Right cardiac atrium (tissue), 5 donors: ENCODE data around the gene RNF130. TPM values are rescaled to one million over a fixed set of nuclear protein-coding genes. Genes with fewer than 3 reads are reported as not detected.

Source experiments
- ATAC-seq, 2 donors: fragments of 200-7000 bp; cut with Tn5 transposase; one replicate each; pipeline versions ENCODE4 v1.8.0 to v1.9.1; 2020; ENCODE audit warnings: moderate library complexity in 2 of 2, mild to moderate bottlenecking in 1 of 2
- DNase-seq, 3 donors: peaks; one replicate each; pipeline ENCODE4 v3.0.0-alpha.2; 2020
- H3K27ac ChIP-seq: one replicate; pipeline ENCODE4 v1.5.1; 2013; ENCODE audit warnings: mild to moderate bottlenecking, low read length, control low read depth, moderate library complexity
- H3K27me3 ChIP-seq: one replicate; pipeline ENCODE4 v1.6.1; 2013; ENCODE audit not compliant: control insufficient read depth, insufficient read depth
- H3K4me1 ChIP-seq: one replicate; pipeline ENCODE4 v1.6.1; 2013; ENCODE audit warnings: low read length; ENCODE audit not compliant: control insufficient read depth, insufficient read depth
- H3K4me3 ChIP-seq: one replicate; pipeline ENCODE4 v1.5.1; 2013; ENCODE audit warnings: low read length, control low read depth
- H3K9me3 ChIP-seq: one replicate; pipeline ENCODE4 v1.6.1; 2013; ENCODE audit warnings: low read length; ENCODE audit not compliant: control insufficient read depth
- WGBS: extraction: QIAGEN DNeasy Blood & Tissue Kit; methylation state at CpG from one replicate; pipeline ENCODE4 v1.1.7; 2013; 5-methylcytosine and 5-hydroxymethylcytosine counted together
- intact Hi-C, 4 donors: fragments of 100-400 bp; cut with DNase I; formaldehyde crosslinking; loops; one replicate each; pipeline versions ENCODE4 v1.11.0 to v1.14.0; 2022 to 2023
- polyA plus RNA-seq: library from polyadenylated mRNA; stranded (reverse); fragments of 200-250 nt; gene quantifications from one replicate; pipeline ENCODE4 v1.2.3, GENCODE V29; 2013
- total RNA-seq, 4 donors: library from RNA; stranded (reverse); fragmentation: NEBNext Ultra II Directional; extraction: Animal tissue kit (Norgen Biotek cat#: 25700); gene quantifications; one replicate each; pipeline ENCODE4 v1.2.1, GENCODE V29; 2021
- donor health status: healthy with polysubstance abuse.
- donor health status: DM: no; HTN: yes; CAD: no.
- donor health status: DM: no; HTN: no; CAD: no.
- donor health status: DM: no; HTN: yes; CAD: no; lungs with severe emphysema.
- donor health status: DM: yes; HTN: yes; CAD: no.

RNF130 gene
- total and polyA plus RNA-seq, 5 donors: 40.8 to 51.6 (median 48.2) TPM

DNA sequence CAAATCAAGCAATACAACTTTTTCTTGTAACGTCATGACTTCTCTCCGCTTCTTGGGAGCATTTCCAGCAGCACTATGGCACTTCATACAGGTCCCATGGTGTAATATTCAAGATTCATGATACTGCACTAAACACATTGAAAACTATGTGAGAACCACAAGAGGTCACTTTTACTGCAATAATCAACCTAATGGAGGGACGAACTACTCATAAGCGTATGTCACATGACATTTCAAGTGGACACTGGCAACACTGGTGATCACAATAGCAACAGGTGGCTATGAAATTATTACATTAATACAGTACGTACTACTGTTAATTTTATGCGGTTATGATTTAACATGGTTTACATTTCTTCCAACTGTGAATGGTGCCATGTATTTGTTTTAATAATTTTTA lies 85.2 kb downstream of the RNF130 start:
- no peak overlapping the region for H3K4me3 ChIP-seq
- H3K9me3 ChIP-seq: no peaks in the 10 kb centered on the region
- DNase-seq (no peak), ATAC-seq (peak; percentile 71 to 79)
- H3K27ac ChIP-seq: no peak overlapping the region
- intact Hi-C loops: loop anchor here in 3 of 4 donors (10.0 kb wide), 3 partner anchors 88 to 108 kb away; partner anchors contain the start of gene RNF130 (in 1 of the 3)
- H3K4me1 ChIP-seq: no peaks in the 10 kb centered on the region
- 54% methylated on average over 6 of the region's 6 CpGs for WGBS
- no peaks in the 10 kb centered on the region for H3K27me3 ChIP-seq

GRCh38 chr5:179981636-179982035 lies 89.9 kb downstream of the RNF130 start:
- DNase-seq: no peak
- no peak overlapping the region for H3K4me3 ChIP-seq
- intact Hi-C loops: loop anchor here in 3 of 4 donors (10.0 kb wide), 3 partner anchors 93 to 113 kb away; partner anchors contain the start of gene RNF130 (in 1 of the 3)
- no peaks in the 10 kb centered on the region for H3K4me1 ChIP-seq
- 87% methylated on average over 5 of the region's 5 CpGs for WGBS
- ATAC-seq: no peak
- H3K9me3 ChIP-seq: no peaks in the 10 kb centered on the region
- H3K27me3 ChIP-seq: no peaks in the 10 kb centered on the region
- no peak overlapping the region for H3K27ac ChIP-seq

DNA sequence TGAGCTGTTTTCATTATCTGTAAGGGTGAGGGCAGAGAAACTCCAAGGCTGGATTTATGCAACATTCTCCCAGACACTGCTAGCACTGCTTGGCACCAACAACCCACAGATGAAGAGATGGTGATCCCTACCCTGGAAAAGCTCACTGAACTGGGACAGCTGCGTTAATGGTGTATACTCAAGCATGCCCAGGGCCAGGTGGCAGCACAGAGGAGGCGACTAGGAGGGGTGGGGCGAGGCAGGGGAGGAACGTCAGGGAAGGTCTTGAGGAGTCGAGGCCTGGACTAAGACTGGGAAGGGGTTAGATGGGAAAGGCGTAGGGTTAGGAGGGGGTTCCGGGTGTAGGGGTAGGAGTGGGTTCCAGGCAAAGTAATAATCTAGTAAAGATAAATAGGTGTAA lies 90.8 kb downstream of the RNF130 start:
- Histone ChIP-seq H3K4me1 (no peaks in the 10 kb centered on the region), H3K4me3 (no peak overlapping the region), H3K9me3 (no peaks in the 10 kb centered on the region), H3K27me3 (no peaks in the 10 kb centered on the region), H3K27ac (no peak overlapping the region)
- ATAC-seq: no peak
- 94% methylated on average over 7 of the region's 7 CpGs for WGBS
- intact Hi-C loops: loop anchor here in 3 of 4 donors (10.0 kb wide), 3 partner anchors 94 to 114 kb away; partner anchors contain the start of gene RNF130 (in 1 of the 3)
- no peak for DNase-seq

DNA sequence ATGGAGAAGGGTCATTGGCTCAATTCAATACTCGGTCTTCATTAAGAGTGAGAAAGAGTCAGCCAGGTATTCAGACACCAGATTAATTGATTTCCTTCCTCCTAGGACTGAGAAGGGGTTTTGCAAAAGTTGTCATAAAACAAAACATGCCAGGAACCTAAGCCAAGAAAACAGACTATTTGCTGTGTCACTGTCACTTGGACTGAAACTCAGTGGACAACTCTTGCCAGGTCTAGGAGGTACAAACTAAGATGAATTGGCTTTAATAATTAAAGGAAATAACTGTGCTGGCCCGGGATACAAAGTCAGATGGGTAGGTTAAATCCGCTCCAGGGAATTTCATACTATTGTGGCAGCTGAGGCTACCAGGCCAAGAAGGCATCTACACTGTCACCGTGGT lies 92.8 kb downstream of the RNF130 start:
- DNase-seq (no peak), ATAC-seq (no peak)
- intact Hi-C loops: no loop called here
- Histone ChIP-seq H3K4me3 (no peak overlapping the region), H3K27ac (no peak overlapping the region), H3K4me1 (no peaks in the 10 kb centered on the region), H3K27me3 (no peaks in the 10 kb centered on the region), H3K9me3 (no peaks in the 10 kb centered on the region)
- 76% methylated on average over 4 of the region's 4 CpGs for WGBS

DNA sequence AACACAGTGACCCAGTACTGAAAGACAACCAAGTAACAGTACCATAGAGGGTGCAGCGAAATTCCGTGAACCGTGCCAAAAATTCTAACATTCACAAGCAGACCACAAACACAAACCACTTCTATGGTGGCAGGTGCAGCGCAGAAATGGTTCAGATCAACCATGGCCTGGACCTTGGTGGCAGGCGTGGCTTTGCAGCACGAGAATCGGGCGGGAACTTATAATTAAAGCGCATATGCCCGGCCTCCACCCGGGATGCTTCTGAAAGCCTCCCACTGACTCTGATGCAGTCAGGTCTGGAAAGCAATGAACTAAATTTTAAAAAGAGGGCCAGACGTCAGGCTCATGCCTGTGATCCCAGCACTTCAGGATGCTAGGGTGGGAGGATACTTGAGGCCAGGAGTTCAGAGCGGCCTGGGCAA lies 95.8 kb downstream of the RNF130 start:
- Histone ChIP-seq H3K4me1 (no peaks in the 10 kb centered on the region), H3K27ac (no peak overlapping the region), H3K27me3 (no peaks in the 10 kb centered on the region), H3K4me3 (no peak overlapping the region), H3K9me3 (no peaks in the 10 kb centered on the region)
- 92% methylated on average over 13 of the region's 13 CpGs for WGBS
- intact Hi-C loops: no loop called here
- DNase-seq (no peak), ATAC-seq (no peak)

DNA sequence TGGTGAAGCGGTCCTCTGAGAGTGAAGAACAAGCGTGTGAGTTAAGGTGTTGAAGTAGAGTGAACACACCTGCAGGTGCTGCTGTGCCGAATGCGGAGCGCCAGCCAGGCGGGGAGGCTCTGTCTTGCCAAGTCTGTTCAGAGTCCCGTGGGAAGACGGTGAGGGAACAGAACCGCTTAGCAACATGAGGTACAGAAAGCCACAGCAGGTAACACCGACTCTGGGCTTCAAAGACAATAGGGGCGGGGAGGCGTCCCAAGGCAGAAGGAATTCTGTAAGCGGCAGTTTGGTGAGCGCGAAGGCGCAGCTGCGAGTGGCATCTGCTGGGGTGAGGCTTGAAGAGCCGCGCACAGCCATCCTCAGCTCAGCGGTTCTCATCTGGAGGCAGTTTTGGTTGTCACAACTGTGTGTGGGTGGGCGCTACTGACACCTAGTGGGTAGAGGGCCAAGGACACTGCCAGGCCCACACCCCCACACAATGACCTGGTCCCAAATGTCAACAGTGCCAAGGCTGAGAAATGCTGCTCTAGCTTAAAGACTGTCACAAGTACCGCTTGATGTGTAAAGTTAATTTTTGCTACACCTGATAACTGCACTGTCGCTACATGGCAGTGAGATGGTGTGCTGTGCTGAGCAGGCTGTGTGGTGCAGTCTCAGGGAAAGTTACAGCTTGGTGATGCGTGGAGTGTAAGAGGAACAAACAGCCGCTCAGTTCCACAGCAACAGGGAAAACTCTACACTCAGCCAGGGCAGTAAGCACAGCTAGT lies 96.4 kb downstream of the RNF130 start:
- intact Hi-C loops: no loop called here
- no peak overlapping the region for H3K27ac ChIP-seq
- no peaks in the 10 kb centered on the region for H3K9me3 ChIP-seq
- ATAC-seq (peak; percentile 61 to 79), DNase-seq (peak in 2 of 3 donors; percentile 29 to 64)
- H3K4me1 ChIP-seq: no peaks in the 10 kb centered on the region
- no peaks in the 10 kb centered on the region for H3K27me3 ChIP-seq
- WGBS: 75% methylated on average over 25 of the region's 25 CpGs
- no peak overlapping the region for H3K4me3 ChIP-seq

GRCh38 chr5:179974246-179974945 lies 97.2 kb downstream of the RNF130 start:
- Histone ChIP-seq H3K4me1 (no peaks in the 10 kb centered on the region), H3K4me3 (no peak overlapping the region), H3K27ac (no peak overlapping the region), H3K27me3 (no peaks in the 10 kb centered on the region), H3K9me3 (no peaks in the 10 kb centered on the region)
- intact Hi-C loops: no loop called here
- 82% methylated on average over 37 of the region's 37 CpGs for WGBS
- no peak for DNase-seq
- peak in 1 of 2 donors; percentile 8 for ATAC-seq

- intact Hi-C loops: no loop called here
- ATAC-seq: no peak
- Histone ChIP-seq H3K9me3 (no peaks in the 10 kb centered on the region), H3K27ac (no peak overlapping the region), H3K27me3 (no peaks in the 10 kb centered on the region), H3K4me1 (no peaks in the 10 kb centered on the region), H3K4me3 (no peak overlapping the region)
- no peak for DNase-seq
- WGBS: 96% methylated on average over 11 of the region's 11 CpGs
Measured at GRCh38 chr5:179973391-179973790, 98.2 kb downstream of the RNF130 start.

DNA sequence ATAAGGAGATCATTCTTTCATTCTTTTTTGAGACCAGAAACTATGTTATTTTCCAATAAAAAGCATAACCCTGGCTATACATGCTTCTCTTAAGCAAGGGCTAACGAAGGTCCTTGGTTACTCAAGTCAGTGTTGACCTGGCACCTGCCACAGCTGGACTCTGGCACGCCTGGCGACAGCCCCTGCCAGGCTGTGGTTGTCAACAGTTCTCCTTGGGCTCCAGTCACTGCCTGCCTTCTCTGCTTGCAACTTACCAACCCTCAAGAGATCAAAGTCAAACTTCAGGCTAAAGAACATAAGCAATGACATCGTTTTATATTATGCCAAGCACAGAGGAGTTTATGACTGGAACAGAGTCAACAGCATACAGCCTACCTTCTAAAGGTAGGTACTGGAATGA lies 102.4 kb downstream of the RNF130 start:
- no peak for ATAC-seq
- intact Hi-C loops: no loop called here

DNA sequence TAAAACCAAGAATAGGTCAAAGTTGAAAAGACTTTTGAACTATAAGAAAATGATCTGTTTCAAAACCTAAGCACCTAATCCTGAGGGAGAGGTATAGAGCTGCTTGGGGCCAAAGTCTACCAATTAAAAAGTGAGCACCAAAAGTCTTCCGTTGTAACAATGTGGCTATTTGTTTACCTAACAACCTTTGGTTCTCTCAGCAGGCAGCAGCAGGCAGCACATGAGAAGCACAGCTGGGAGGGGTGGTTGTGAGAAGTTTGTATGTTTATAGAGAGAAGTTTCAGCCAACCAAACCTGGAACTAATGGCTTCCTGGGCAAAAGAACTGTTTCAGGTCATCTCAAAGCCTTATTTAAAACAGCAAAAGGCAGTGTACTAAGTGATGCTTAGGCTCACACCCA lies 104.1 kb downstream of the RNF130 start:
- H3K4me3 ChIP-seq: no peak overlapping the region
- no peak overlapping the region for H3K27ac ChIP-seq
- H3K9me3 ChIP-seq: no peaks in the 10 kb centered on the region
- H3K4me1 ChIP-seq: no peaks in the 10 kb centered on the region
- WGBS: 57% methylated on average over 1 of the region's 1 CpG
- H3K27me3 ChIP-seq: no peaks in the 10 kb centered on the region
- ATAC-seq (no peak), DNase-seq (no peak)
- intact Hi-C loops: no loop called here

More for the DNA sequence above, 102.4 kb downstream of the RNF130 start:
- no peak for DNase-seq
- H3K4me1 ChIP-seq: no peaks in the 10 kb centered on the region
- H3K27ac ChIP-seq: no peak overlapping the region
- 95% methylated on average over 4 of the region's 4 CpGs for WGBS
- H3K27me3 ChIP-seq: no peaks in the 10 kb centered on the region
- H3K4me3 ChIP-seq: no peak overlapping the region
- H3K9me3 ChIP-seq: no peaks in the 10 kb centered on the region

DNA sequence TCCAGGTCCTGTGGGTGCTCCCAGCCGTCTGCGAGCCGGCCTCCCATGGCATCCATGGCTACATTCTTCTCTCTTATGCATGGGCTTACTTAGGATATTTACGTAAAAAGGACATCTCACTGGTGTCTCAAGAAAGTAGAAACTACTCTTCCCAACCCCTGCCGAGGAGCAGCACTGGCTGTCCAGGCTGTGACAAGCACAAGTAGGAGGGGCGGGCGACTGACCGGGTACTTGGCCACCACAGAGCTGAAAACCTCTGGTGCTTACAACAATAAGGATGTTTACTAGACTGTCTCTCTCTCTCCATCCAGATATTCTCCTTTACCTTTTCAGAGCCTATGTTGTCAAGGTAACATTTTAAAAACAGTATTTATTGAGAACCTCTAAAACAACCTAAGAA lies 107.5 kb downstream of the RNF130 start:
- no peak overlapping the region for H3K4me3 ChIP-seq
- WGBS: 96% methylated on average over 8 of the region's 8 CpGs
- no peaks in the 10 kb centered on the region for H3K9me3 ChIP-seq
- H3K27me3 ChIP-seq: no peaks in the 10 kb centered on the region
- DNase-seq (no peak), ATAC-seq (no peak)
- H3K27ac ChIP-seq: no peak overlapping the region
- H3K4me1 ChIP-seq: no peaks in the 10 kb centered on the region
- intact Hi-C loops: no loop called here
